GM21390 (cell line): ENCODE measurements around the gene DNASE2B.
"Not testable (repeated sequence)": the region's sequence is repeated elsewhere in the genome, so short reads cannot be mapped to it uniquely, and the experiment has no call there.

Experiments used
- ATAC-seq: cut with Tn5 transposase; IDR thresholded peaks from one replicate; pipeline ENCODE4 v1.9.1; 2021; ENCODE audit not compliant: unreplicated experiment

DNASE2B gene

GRCh38 chr1:84412316-84412942, 14.1 kb downstream of the DNASE2B start:
- no peak for ATAC-seq

- ATAC-seq: no peak
Measured at GRCh38 chr1:84415396-84415795, 17.1 kb downstream of the DNASE2B start.

GRCh38 chr1:84422909-84423308, 24.6 kb downstream of the DNASE2B start:
- no peak for ATAC-seq

- ATAC-seq: no peak
Measured at GRCh38 chr1:84424513-84425149, 26.3 kb downstream of the DNASE2B start.

GRCh38 chr1:84425150-84425896, 27.0 kb downstream of the DNASE2B start:
- ATAC-seq: no peak

- ATAC-seq: no peak
Measured at GRCh38 chr1:84426376-84426775, 28.1 kb downstream of the DNASE2B start.

- ATAC-seq: no peak
Measured at GRCh38 chr1:84427250-84428188, 29.2 kb downstream of the DNASE2B start.

- no peak for ATAC-seq
Measured at GRCh38 chr1:84428235-84428634, 30.0 kb downstream of the DNASE2B start.

GRCh38 chr1:84429231-84429630, 30.9 kb downstream of the DNASE2B start:
- ATAC-seq: no peak

GRCh38 chr1:84430546-84430945, 32.3 kb downstream of the DNASE2B start:
- ATAC-seq: no peak

- ATAC-seq: no peak
Measured at GRCh38 chr1:84433258-84434080, 35.2 kb downstream of the DNASE2B start.

GRCh38 chr1:84434081-84434769, 35.9 kb downstream of the DNASE2B start:
- no peak for ATAC-seq

GRCh38 chr1:84434801-84435549, 36.7 kb downstream of the DNASE2B start:
- no peak for ATAC-seq

- ATAC-seq: no peak
Measured at GRCh38 chr1:84436876-84437655, 38.8 kb downstream of the DNASE2B start.

GRCh38 chr1:84442256-84442655, 44.0 kb downstream of the DNASE2B start:
- peak; percentile 94 for ATAC-seq

- peak; percentile 19 for ATAC-seq
Measured at GRCh38 chr1:84442747-84443646, 44.7 kb downstream of the DNASE2B start.

GRCh38 chr1:84448704-84449103, 50.4 kb downstream of the DNASE2B start:
- ATAC-seq: not testable (repeated sequence)
